H9 (cell line): ENCODE data around the gene A1CF. TPM values are rescaled to one million over a fixed set of nuclear protein-coding genes. Genes with fewer than 3 reads are reported as not detected.

Experiments
- DNase-seq: peaks from one replicate; pipeline ENCODE4 v3.0.0-alpha.2; 2017
- H2AFZ ChIP-seq: one replicate; pipeline ENCODE4 v1.6.1; 2013; ENCODE audit warnings: mild to moderate bottlenecking, low read length, control low read depth, moderate library complexity
- H2AK5ac ChIP-seq: 2 replicates; pipeline ENCODE4 v1.6.1; 2013; ENCODE audit warnings: low read length, control low read depth, mixed read lengths; ENCODE audit not compliant: insufficient read length
- H2BK120ac ChIP-seq: one replicate; pipeline ENCODE4 v1.6.1; 2013; ENCODE audit warnings: low read depth, mild to moderate bottlenecking, low read length, control low read depth, inconsistent platforms; ENCODE audit not compliant: poor library complexity, severe bottlenecking
- H2BK12ac ChIP-seq: 2 replicates; pipeline ENCODE4 v1.6.1; 2013; ENCODE audit warnings: low read length, control low read depth, mixed read lengths, low read depth; ENCODE audit not compliant: insufficient read length
- H2BK15ac ChIP-seq: 2 replicates; pipeline ENCODE4 v1.6.1; 2013; ENCODE audit warnings: low read depth, low read length, control low read depth
- H2BK20ac ChIP-seq: one replicate; pipeline ENCODE4 v1.6.1; 2013; ENCODE audit warnings: low read depth, mild to moderate bottlenecking, low read length, control low read depth, inconsistent platforms; ENCODE audit not compliant: poor library complexity, severe bottlenecking
- H2BK5ac ChIP-seq: 2 replicates; pipeline ENCODE4 v1.6.1; 2013; ENCODE audit warnings: low read length, control low read depth, mixed read lengths; ENCODE audit not compliant: insufficient read length
- H3K14ac ChIP-seq: 2 replicates; pipeline ENCODE4 v1.6.1; 2013; ENCODE audit warnings: low read length, control low read depth; ENCODE audit not compliant: insufficient read depth
- H3K18ac ChIP-seq: 2 replicates; pipeline ENCODE4 v1.6.1; 2013; ENCODE audit warnings: low read depth, mild to moderate bottlenecking, mixed read lengths, low read length, control low read depth; ENCODE audit not compliant: insufficient read length
- H3K23ac ChIP-seq: 2 replicates; pipeline ENCODE4 v1.6.1; 2013; ENCODE audit warnings: low read length, control low read depth, mixed read lengths, low read depth; ENCODE audit not compliant: insufficient read length
- H3K23me2 ChIP-seq: 2 replicates; pipeline ENCODE4 v1.6.1; 2013; ENCODE audit warnings: low read depth, mild to moderate bottlenecking, mixed read lengths, low read length, control low read depth; ENCODE audit not compliant: insufficient read length, poor library complexity, severe bottlenecking
- H3K27ac ChIP-seq: 2 replicates; pipeline ENCODE4 v1.5.1; 2013; ENCODE audit warnings: low read length, control low read depth, mixed read lengths, low read depth; ENCODE audit not compliant: insufficient read length
- H3K27me3 ChIP-seq: 2 replicates; pipeline ENCODE4 v1.6.1; 2013; ENCODE audit warnings: low read length, control low read depth, inconsistent platforms; ENCODE audit not compliant: insufficient read depth
- H3K4ac ChIP-seq: 2 replicates; pipeline ENCODE4 v1.6.1; 2013; ENCODE audit warnings: low read depth, mild to moderate bottlenecking, control low read depth, inconsistent platforms, low read length, moderate library complexity
- H3K4me1 ChIP-seq: 2 replicates; pipeline ENCODE4 v1.6.1; 2013; ENCODE audit warnings: low read length, control low read depth, inconsistent platforms; ENCODE audit not compliant: insufficient read depth
- H3K4me2 ChIP-seq: 2 replicates; pipeline ENCODE4 v1.6.1; 2013; ENCODE audit warnings: low read length, control low read depth, mixed read lengths; ENCODE audit not compliant: insufficient read length, insufficient read depth
- H3K56ac ChIP-seq: 2 replicates; pipeline ENCODE4 v1.6.1; 2013; ENCODE audit warnings: low read depth, mild to moderate bottlenecking, mixed read lengths, low read length, control low read depth; ENCODE audit not compliant: insufficient read length
- H3K79me1 ChIP-seq: 2 replicates; pipeline ENCODE4 v1.6.1; 2013; ENCODE audit warnings: low read depth, mild to moderate bottlenecking, moderate library complexity, low read length, control low read depth, inconsistent platforms; ENCODE audit not compliant: insufficient read depth, poor library complexity, severe bottlenecking
- H3K79me2 ChIP-seq: 2 replicates; pipeline ENCODE4 v1.6.1; 2013; ENCODE audit warnings: low read length, control low read depth, inconsistent platforms; ENCODE audit not compliant: insufficient read depth
- H3K9ac ChIP-seq: 2 replicates; pipeline ENCODE4 v1.6.1; 2013; ENCODE audit warnings: low read length, control low read depth, mixed read lengths; ENCODE audit not compliant: insufficient read length; ENCODE audit errors: extremely low read depth
- H3K9me3 ChIP-seq: one replicate; pipeline ENCODE4 v1.6.1; 2013; ENCODE audit warnings: low read depth, low read length, inconsistent platforms; ENCODE audit not compliant: control insufficient read depth
- H3T11ph ChIP-seq: one replicate; pipeline ENCODE4 v1.6.1; 2013; ENCODE audit warnings: mild to moderate bottlenecking, low read length, control low read depth, inconsistent platforms
- H4K20me1 ChIP-seq: one replicate; pipeline ENCODE4 v1.6.1; 2013; ENCODE audit not compliant: control insufficient read depth, insufficient read length, insufficient read depth
- H4K5ac ChIP-seq: 2 replicates; pipeline ENCODE4 v1.6.1; 2013; ENCODE audit warnings: low read depth, mild to moderate bottlenecking, mixed read lengths, low read length, control low read depth; ENCODE audit not compliant: insufficient read length
- H4K8ac ChIP-seq: replicated peaks from 2 replicates; pipeline ENCODE4 v1.6.1; 2013; ENCODE audit warnings: low read length, control low read depth, mixed read lengths, low read depth; ENCODE audit not compliant: insufficient read length
- H4K91ac ChIP-seq: 2 replicates; pipeline ENCODE4 v1.6.1; 2013; ENCODE audit warnings: low read depth, mild to moderate bottlenecking, moderate library complexity, mixed read lengths, low read length, control low read depth; ENCODE audit not compliant: insufficient read length
- H3K27ac Mint-ChIP-seq, 3 experiments: 2 replicates in 2 of 3; 3 replicates in 1 of 3; pipeline ENCODE4 v1.8.0; 2020 to 2021; ENCODE audit warnings: mixed read lengths in 3 of 3, mild to moderate bottlenecking in 1 of 3, moderate library complexity in 1 of 3
- H3K27me3 Mint-ChIP-seq: 2 replicates; pipeline ENCODE4 v1.8.0; 2021; ENCODE audit warnings: low read depth, mild to moderate bottlenecking, moderate library complexity, mixed read lengths
- H3K36me3 Mint-ChIP-seq, 3 experiments: 2 replicates in 2 of 3; 3 replicates in 1 of 3; pipeline ENCODE4 v1.8.0; 2020 to 2021; ENCODE audit warnings: low read depth in 3 of 3, mixed read lengths in 3 of 3; ENCODE audit not compliant: insufficient read depth in 1 of 3
- H3K4me1 Mint-ChIP-seq, 2 experiments: 2 replicates each; pipeline ENCODE4 v1.8.0; 2020; ENCODE audit warnings: mixed read lengths in 2 of 2
- H3K4me3 Mint-ChIP-seq, 2 experiments: 2 replicates in 1 of 2; 3 replicates in 1 of 2; pipeline ENCODE4 v1.8.0; 2020 to 2021; ENCODE audit warnings: mild to moderate bottlenecking in 2 of 2, mixed read lengths in 2 of 2, moderate library complexity in 1 of 2
- H3K9me3 Mint-ChIP-seq, 2 experiments: 2 replicates in 1 of 2; 3 replicates in 1 of 2; pipeline ENCODE4 v1.8.0; 2020; ENCODE audit warnings: mild to moderate bottlenecking in 2 of 2, mixed read lengths in 2 of 2, moderate library complexity in 1 of 2
- WGBS: extraction: QIAGEN DNeasy Blood & Tissue Kit; methylation state at CpG from one replicate; pipeline ENCODE4 v1.1.7; 2013; ENCODE audit warnings: missing lambda C conversion rate, low lambda C conversion rate, mixed read lengths; ENCODE audit not compliant: insufficient read length; ENCODE audit errors: extremely low coverage; 5-methylcytosine and 5-hydroxymethylcytosine counted together
- total RNA-seq: library from RNA; stranded (reverse); gene quantifications from 2 replicates; pipeline ENCODE4 v1.2.1, GENCODE V29; 2021
- TF ChIP-seq, protein P1 (sequence below): fragments of 200-600 bp; sonication (generic); conservative IDR thresholded peaks from 3 replicates; pipeline ENCODE4 v1.8.0; 2021; ENCODE audit warnings: antibody characterized with exemption, mild to moderate bottlenecking

The A1CF gene
- total RNA-seq, 1 experiment from 2014 or later: not detected

- H3K79me1 ChIP-seq: no peaks in the 10 kb centered on the region
- H4K91ac ChIP-seq: no peak overlapping the region
- H3K4me1 ChIP-seq: no peaks in the 10 kb centered on the region
- no CpG with 5 or more reads among the region's 5 CpGs for WGBS
- H4K8ac ChIP-seq: no peak overlapping the region
- H2BK20ac ChIP-seq: no peak overlapping the region
- no peak overlapping the region for H3K23ac ChIP-seq
- no peaks in the 10 kb centered on the region for H3K23me2 ChIP-seq
- Mint-ChIP-seq H3K4me3 (no peak overlapping the region), H3K9me3 (no peaks in the 10 kb centered on the region), H3K27ac (no peak overlapping the region), H3K27me3 (no peaks in the 10 kb centered on the region), H3K4me1 (peaks cover 0 to 2% of the 10 kb centered on the region in 2 experiments; a peak in 1 of 4 replicates), H3K36me3 (no peaks in the 10 kb centered on the region)
- H2AK5ac ChIP-seq: no peak overlapping the region
- no peak overlapping the region for H3K56ac ChIP-seq
- no peak overlapping the region for H3K27ac ChIP-seq
- H3K9ac ChIP-seq: no peak overlapping the region
- H3K14ac ChIP-seq: no peak overlapping the region
- DNase-seq: no peak
- no peak overlapping the region for H2AFZ ChIP-seq
- H2BK12ac ChIP-seq: no peak overlapping the region
- H2BK120ac ChIP-seq: no peak overlapping the region
- H3K4me2 ChIP-seq: no peak overlapping the region
- H3K18ac ChIP-seq: no peak overlapping the region
- no peak overlapping the region for H2BK15ac ChIP-seq
- TF ChIP-seq, protein P1, sequence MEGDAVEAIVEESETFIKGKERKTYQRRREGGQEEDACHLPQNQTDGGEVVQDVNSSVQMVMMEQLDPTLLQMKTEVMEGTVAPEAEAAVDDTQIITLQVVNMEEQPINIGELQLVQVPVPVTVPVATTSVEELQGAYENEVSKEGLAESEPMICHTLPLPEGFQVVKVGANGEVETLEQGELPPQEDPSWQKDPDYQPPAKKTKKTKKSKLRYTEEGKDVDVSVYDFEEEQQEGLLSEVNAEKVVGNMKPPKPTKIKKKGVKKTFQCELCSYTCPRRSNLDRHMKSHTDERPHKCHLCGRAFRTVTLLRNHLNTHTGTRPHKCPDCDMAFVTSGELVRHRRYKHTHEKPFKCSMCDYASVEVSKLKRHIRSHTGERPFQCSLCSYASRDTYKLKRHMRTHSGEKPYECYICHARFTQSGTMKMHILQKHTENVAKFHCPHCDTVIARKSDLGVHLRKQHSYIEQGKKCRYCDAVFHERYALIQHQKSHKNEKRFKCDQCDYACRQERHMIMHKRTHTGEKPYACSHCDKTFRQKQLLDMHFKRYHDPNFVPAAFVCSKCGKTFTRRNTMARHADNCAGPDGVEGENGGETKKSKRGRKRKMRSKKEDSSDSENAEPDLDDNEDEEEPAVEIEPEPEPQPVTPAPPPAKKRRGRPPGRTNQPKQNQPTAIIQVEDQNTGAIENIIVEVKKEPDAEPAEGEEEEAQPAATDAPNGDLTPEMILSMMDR: no peak
- no peaks in the 10 kb centered on the region for H4K20me1 ChIP-seq
- H3K9me3 ChIP-seq: no peaks in the 10 kb centered on the region
- no peaks in the 10 kb centered on the region for H3K79me2 ChIP-seq
- no peak overlapping the region for H3K4ac ChIP-seq
- H3T11ph ChIP-seq: no peak overlapping the region
- no peak overlapping the region for H2BK5ac ChIP-seq
- H4K5ac ChIP-seq: no peak overlapping the region
- no peaks in the 10 kb centered on the region for H3K27me3 ChIP-seq
These were observed 10.7 kb downstream of the A1CF start for GRCh38 chr10:50874723-50875122.
